Endodermal cell (in vitro differentiated cells): ENCODE results near the gene CASP8AP2. TPM values are rescaled to one million over a fixed set of nuclear protein-coding genes. Genes with fewer than 3 reads are reported as not detected.

ENCODE experiments used
- DNase-seq: peaks from one replicate; pipeline ENCODE4 v3.0.0-alpha.2; 2017
- H3K27ac ChIP-seq: 2 replicates; pipeline ENCODE4 v1.5.1; 2013; ENCODE audit warnings: mild to moderate bottlenecking, low read depth, low read length, moderate library complexity
- H3K27me3 ChIP-seq: 2 replicates; pipeline ENCODE4 v1.6.1; 2013; ENCODE audit warnings: mild to moderate bottlenecking, low read length, moderate library complexity; ENCODE audit not compliant: insufficient read depth, control insufficient read depth, poor library complexity, severe bottlenecking
- H3K36me3 ChIP-seq: 2 replicates; pipeline ENCODE4 v1.7.0; 2013; ENCODE audit warnings: mild to moderate bottlenecking, low read length, moderate library complexity; ENCODE audit not compliant: control insufficient read depth, insufficient read depth
- H3K4me1 ChIP-seq: one replicate; pipeline ENCODE4 v1.7.0; 2013; ENCODE audit warnings: low read length; ENCODE audit not compliant: control insufficient read depth, insufficient read depth
- H3K4me3 ChIP-seq: 2 replicates; pipeline ENCODE4 v1.5.1; 2013; ENCODE audit warnings: mild to moderate bottlenecking, low read length, moderate library complexity
- H3K9ac ChIP-seq: 2 replicates; pipeline ENCODE4 v1.6.1; 2013; ENCODE audit warnings: mild to moderate bottlenecking, low read length, moderate library complexity; ENCODE audit not compliant: poor library complexity, severe bottlenecking; ENCODE audit errors: extremely low read depth
- H3K9me3 ChIP-seq: 2 replicates; pipeline ENCODE4 v1.6.1; 2013; ENCODE audit warnings: mild to moderate bottlenecking, low read length, moderate library complexity; ENCODE audit not compliant: control insufficient read depth
- H3K27ac Mint-ChIP-seq: 2 replicates; pipeline ENCODE4 v1.8.0; 2020; ENCODE audit warnings: mixed read lengths
- H3K27me3 Mint-ChIP-seq: 2 replicates; pipeline ENCODE4 v1.8.0; 2021; ENCODE audit warnings: mild to moderate bottlenecking, mixed read lengths; ENCODE audit not compliant: insufficient read depth
- H3K36me3 Mint-ChIP-seq: 2 replicates; pipeline ENCODE4 v1.8.0; 2020; ENCODE audit warnings: low read depth, mixed read lengths
- H3K4me1 Mint-ChIP-seq: 2 replicates; pipeline ENCODE4 v1.8.0; 2020; ENCODE audit warnings: mixed read lengths
- H3K4me3 Mint-ChIP-seq: 2 replicates; pipeline ENCODE4 v1.8.0; 2020; ENCODE audit warnings: mild to moderate bottlenecking, moderate library complexity, mixed read lengths
- H3K9me3 Mint-ChIP-seq: 2 replicates; pipeline ENCODE4 v1.8.0; 2020; ENCODE audit warnings: mild to moderate bottlenecking, mixed read lengths
- WGBS, 2 experiments: methylation state at CpG; one replicate each; pipeline versions ENCODE4 v1.1.5 to v1.1.7; 2013; ENCODE audit warnings: missing lambda C conversion rate in 2 of 2, mixed read lengths in 1 of 2; ENCODE audit not compliant: insufficient coverage in 1 of 2, insufficient read length in 1 of 2; 5-methylcytosine and 5-hydroxymethylcytosine counted together
- total RNA-seq, 2 donors: library from RNA; stranded (reverse); fragmentation: NEBNext Ultra II Directional in 1 of 2; extraction: Animal tissue kit (Norgen Biotek cat#: 25700) in 1 of 2; gene quantifications; 2 replicates in 1 of 2; 3 replicates in 1 of 2; pipeline ENCODE4 v1.2.1, GENCODE V29; 2021
- TF ChIP-seq, protein P1 (sequence below): fragments of 200-600 bp; sonication (generic); conservative IDR thresholded peaks from 2 replicates; pipeline ENCODE4 v1.5.0; 2021; ENCODE audit warnings: antibody characterized with exemption, mild to moderate bottlenecking

CASP8AP2 gene
- total RNA-seq, 2 donors from 2014 or later, result 31.1 to 40.0 TPM

DNA sequence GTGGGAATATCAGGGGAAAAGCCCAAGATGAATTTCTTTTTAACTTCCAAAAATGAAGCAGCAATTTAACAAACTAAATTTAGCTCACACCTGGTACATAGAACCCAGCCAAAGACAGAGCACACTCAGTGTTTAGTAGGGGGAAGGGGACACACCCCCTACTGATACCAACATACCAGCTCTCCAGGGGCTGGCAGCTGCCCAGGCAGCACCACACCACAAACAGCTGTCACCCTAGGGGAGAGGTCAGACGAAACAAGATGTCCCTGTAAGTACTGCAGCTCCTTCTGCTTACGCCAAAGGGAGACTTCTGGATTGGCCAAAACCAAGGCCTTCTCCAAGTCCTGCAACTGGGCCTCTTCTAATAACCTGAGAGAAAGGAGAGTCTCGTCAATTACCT, 36.1 kb upstream of the CASP8AP2 start:
- H3K9ac ChIP-seq, result no peak overlapping the region
- H3K36me3 ChIP-seq, result peaks cover 67% of the 10 kb centered on the region
- Mint-ChIP-seq H3K36me3 (peaks cover 69% of the 10 kb centered on the region), H3K27ac (peak overlapping the region; percentile 82), H3K4me3 (no peak overlapping the region), H3K4me1 (peaks cover 4% of the 10 kb centered on the region), H3K27me3 (no peaks in the 10 kb centered on the region), H3K9me3 (no peaks in the 10 kb centered on the region)
- DNase-seq, result no peak
- no peaks in the 10 kb centered on the region for H3K4me1 ChIP-seq
- no peaks in the 10 kb centered on the region for H3K9me3 ChIP-seq
- no peak overlapping the region for H3K27ac ChIP-seq
- TF ChIP-seq, protein P1, sequence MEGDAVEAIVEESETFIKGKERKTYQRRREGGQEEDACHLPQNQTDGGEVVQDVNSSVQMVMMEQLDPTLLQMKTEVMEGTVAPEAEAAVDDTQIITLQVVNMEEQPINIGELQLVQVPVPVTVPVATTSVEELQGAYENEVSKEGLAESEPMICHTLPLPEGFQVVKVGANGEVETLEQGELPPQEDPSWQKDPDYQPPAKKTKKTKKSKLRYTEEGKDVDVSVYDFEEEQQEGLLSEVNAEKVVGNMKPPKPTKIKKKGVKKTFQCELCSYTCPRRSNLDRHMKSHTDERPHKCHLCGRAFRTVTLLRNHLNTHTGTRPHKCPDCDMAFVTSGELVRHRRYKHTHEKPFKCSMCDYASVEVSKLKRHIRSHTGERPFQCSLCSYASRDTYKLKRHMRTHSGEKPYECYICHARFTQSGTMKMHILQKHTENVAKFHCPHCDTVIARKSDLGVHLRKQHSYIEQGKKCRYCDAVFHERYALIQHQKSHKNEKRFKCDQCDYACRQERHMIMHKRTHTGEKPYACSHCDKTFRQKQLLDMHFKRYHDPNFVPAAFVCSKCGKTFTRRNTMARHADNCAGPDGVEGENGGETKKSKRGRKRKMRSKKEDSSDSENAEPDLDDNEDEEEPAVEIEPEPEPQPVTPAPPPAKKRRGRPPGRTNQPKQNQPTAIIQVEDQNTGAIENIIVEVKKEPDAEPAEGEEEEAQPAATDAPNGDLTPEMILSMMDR, result no peak
- no peak overlapping the region for H3K4me3 ChIP-seq
- H3K27me3 ChIP-seq, result no peaks in the 10 kb centered on the region
- 89 to 90% methylated on average over 2 to 3 of the region's 3 CpGs for WGBS, 2 experiments

DNA sequence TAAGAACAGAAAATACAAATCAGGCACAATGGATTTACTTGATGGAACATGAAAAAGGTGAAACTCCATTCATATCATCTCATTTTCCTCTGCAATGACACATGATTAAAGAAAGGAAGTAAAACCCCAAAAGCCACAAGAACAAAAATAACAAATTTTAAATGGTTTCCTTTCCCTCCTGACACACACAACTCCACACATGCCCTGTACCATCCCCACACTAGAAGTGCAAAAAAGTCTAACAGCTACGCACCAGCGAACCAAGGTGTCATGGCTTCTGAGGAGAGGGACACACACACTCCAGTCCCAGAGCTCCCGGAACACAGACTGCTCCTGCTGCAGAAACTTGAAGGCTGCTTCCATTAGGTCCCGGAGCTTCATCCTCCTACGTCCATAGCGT, 35.4 kb upstream of the CASP8AP2 start:
- Mint-ChIP-seq H3K4me1 (peaks cover 4% of the 10 kb centered on the region), H3K27ac (peak overlapping the region; percentile 76), H3K9me3 (no peaks in the 10 kb centered on the region), H3K27me3 (no peaks in the 10 kb centered on the region), H3K36me3 (peaks cover 71% of the 10 kb centered on the region), H3K4me3 (no peak overlapping the region)
- no peak overlapping the region for H3K27ac ChIP-seq
- H3K9ac ChIP-seq, result no peak overlapping the region
- TF ChIP-seq, protein P1, result no peak
- no peak overlapping the region for H3K4me3 ChIP-seq
- no peak for DNase-seq
- WGBS, 2 experiments, result 93 to 100% methylated on average over 2 to 6 of the region's 6 CpGs
- no peaks in the 10 kb centered on the region for H3K27me3 ChIP-seq
- H3K9me3 ChIP-seq, result no peaks in the 10 kb centered on the region
- no peaks in the 10 kb centered on the region for H3K4me1 ChIP-seq
- H3K36me3 ChIP-seq, result peaks cover 68% of the 10 kb centered on the region

DNA sequence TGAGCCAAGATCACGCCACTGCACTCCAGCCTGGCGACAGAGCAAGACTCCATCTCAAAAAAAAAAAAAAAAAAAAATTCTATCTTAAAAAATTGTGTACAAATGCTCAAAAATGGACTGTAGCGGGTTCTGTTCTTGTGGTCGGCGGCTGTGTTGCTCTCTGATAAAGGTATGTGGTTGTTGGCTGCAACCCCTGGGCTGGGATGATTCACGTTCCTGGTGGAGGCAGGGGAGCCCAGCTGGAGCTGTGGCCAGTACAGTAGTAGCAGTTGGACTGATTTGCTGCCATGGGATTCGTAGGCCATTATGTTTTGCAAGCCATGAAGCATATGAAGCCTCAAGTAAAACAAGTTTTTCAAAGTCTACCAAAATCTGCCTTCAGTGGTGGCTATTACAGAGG, 32.4 kb upstream of the CASP8AP2 start:
- Histone ChIP-seq H3K27me3 (no peaks in the 10 kb centered on the region), H3K9ac (no peak overlapping the region), H3K27ac (no peak overlapping the region), H3K9me3 (no peaks in the 10 kb centered on the region), H3K4me1 (no peaks in the 10 kb centered on the region), H3K36me3 (peaks cover 67% of the 10 kb centered on the region), H3K4me3 (no peak overlapping the region)
- no peaks in the 10 kb centered on the region for H3K27me3 Mint-ChIP-seq
- no peaks in the 10 kb centered on the region for H3K9me3 Mint-ChIP-seq
- no peak overlapping the region for H3K4me3 Mint-ChIP-seq
- TF ChIP-seq, protein P1, result no peak
- 78 to 83% methylated on average over 2 to 5 of the region's 7 CpGs for WGBS, 2 experiments
- peaks cover 22% of the 10 kb centered on the region for H3K4me1 Mint-ChIP-seq
- H3K36me3 Mint-ChIP-seq, result peaks cover 76% of the 10 kb centered on the region
- no peak overlapping the region for H3K27ac Mint-ChIP-seq
- no peak for DNase-seq
